ENCODE results near the gene XKR7. TPM values are rescaled to one million over a fixed set of nuclear protein-coding genes. Genes with fewer than 3 reads are reported as not detected.
A peak's percentile ranks its signal among the peaks of the same experiment; 100 is the strongest.

XKR7 gene
- total RNA-seq, 6 experiments from 2014 or later, result not detected

- no peaks in the 10 kb centered on the region for H3K9me3 ChIP-seq
- no peaks in the 10 kb centered on the region for H3K36me3 ChIP-seq
- H3K4me1 ChIP-seq, result no peaks in the 10 kb centered on the region
- H3K27me3 ChIP-seq, result no peaks in the 10 kb centered on the region
- H3K27ac ChIP-seq, result no peak overlapping the region
- ATAC-seq (no peak), DNase-seq (no peak)
- H3K4me3 ChIP-seq, result no peak overlapping the region
- WGBS (ENCODE audit: insufficient coverage, low coverage, low lambda C conversion rate, missing lambda C conversion rate), result 59% methylated on average over 6 of the region's 6 CpGs
- TF ChIP-seq POLR2A (IDR thresholded peaks at IDR 0.05), result no peak
- TF ChIP-seq, protein P1, sequence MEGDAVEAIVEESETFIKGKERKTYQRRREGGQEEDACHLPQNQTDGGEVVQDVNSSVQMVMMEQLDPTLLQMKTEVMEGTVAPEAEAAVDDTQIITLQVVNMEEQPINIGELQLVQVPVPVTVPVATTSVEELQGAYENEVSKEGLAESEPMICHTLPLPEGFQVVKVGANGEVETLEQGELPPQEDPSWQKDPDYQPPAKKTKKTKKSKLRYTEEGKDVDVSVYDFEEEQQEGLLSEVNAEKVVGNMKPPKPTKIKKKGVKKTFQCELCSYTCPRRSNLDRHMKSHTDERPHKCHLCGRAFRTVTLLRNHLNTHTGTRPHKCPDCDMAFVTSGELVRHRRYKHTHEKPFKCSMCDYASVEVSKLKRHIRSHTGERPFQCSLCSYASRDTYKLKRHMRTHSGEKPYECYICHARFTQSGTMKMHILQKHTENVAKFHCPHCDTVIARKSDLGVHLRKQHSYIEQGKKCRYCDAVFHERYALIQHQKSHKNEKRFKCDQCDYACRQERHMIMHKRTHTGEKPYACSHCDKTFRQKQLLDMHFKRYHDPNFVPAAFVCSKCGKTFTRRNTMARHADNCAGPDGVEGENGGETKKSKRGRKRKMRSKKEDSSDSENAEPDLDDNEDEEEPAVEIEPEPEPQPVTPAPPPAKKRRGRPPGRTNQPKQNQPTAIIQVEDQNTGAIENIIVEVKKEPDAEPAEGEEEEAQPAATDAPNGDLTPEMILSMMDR (IDR thresholded peaks at IDR 0.05), result no peak
- intact Hi-C loops (cut with DNase I), result no loop called here
Measured at GRCh38 chr20:31979713-31980426, 11.9 kb downstream of the XKR7 start.

- no peaks in the 10 kb centered on the region for H3K9me3 ChIP-seq
- no peak for ATAC-seq
- intact Hi-C loops (cut with DNase I), result no loop called here
- no peaks in the 10 kb centered on the region for H3K4me1 ChIP-seq
- TF ChIP-seq POLR2A (IDR thresholded peaks at IDR 0.05), result no peak
- TF ChIP-seq, protein P1 (IDR thresholded peaks at IDR 0.05), result no peak
- no peaks in the 10 kb centered on the region for H3K36me3 ChIP-seq
- no peak overlapping the region for H3K27ac ChIP-seq
- H3K27me3 ChIP-seq, result no peaks in the 10 kb centered on the region
- no peak for DNase-seq
- WGBS (ENCODE audit: insufficient coverage, low coverage, low lambda C conversion rate, missing lambda C conversion rate), result 56% methylated on average over 2 of the region's 2 CpGs
- no peak overlapping the region for H3K4me3 ChIP-seq
Measured at GRCh38 chr20:31981784-31982183, 13.8 kb downstream of the XKR7 start.

DNA sequence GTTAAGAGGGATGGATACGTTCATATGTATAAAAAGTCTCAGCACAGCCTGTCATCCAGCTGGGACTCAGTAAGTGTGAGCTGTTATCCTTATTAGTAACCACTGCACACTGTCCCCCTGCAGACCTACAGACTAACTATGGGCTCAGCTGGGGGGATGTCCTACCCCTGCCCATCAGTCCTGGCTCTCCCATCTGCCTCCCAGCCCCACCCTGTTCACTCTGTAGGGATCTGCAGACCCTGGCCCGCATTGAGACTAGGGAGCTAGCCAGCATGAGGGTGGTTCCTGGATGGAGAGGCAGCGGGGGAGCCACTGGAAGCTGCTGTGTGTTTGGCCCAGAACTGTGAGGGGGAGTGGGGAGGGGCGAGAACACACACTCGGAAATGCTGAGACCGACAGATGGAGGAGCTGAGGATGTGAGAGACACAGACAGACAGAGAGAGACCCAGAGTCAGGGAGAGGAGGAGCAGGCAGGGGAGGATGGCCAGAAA is 17.1 kb downstream of the XKR7 start:
- no peak for ATAC-seq
- Histone ChIP-seq H3K36me3 (no peaks in the 10 kb centered on the region), H3K4me3 (no peak overlapping the region), H3K9me3 (no peaks in the 10 kb centered on the region), H3K27me3 (no peaks in the 10 kb centered on the region), H3K27ac (no peak overlapping the region), H3K4me1 (no peaks in the 10 kb centered on the region)
- TF ChIP-seq, protein P1 (IDR thresholded peaks at IDR 0.05), result no peak
- TF ChIP-seq POLR2A (IDR thresholded peaks at IDR 0.05), result no peak
- no peak for DNase-seq
- intact Hi-C loops (cut with DNase I), result no loop called here
- 31% methylated on average over 5 of the region's 6 CpGs for WGBS (ENCODE audit: insufficient coverage, low coverage, low lambda C conversion rate, missing lambda C conversion rate)

DNA sequence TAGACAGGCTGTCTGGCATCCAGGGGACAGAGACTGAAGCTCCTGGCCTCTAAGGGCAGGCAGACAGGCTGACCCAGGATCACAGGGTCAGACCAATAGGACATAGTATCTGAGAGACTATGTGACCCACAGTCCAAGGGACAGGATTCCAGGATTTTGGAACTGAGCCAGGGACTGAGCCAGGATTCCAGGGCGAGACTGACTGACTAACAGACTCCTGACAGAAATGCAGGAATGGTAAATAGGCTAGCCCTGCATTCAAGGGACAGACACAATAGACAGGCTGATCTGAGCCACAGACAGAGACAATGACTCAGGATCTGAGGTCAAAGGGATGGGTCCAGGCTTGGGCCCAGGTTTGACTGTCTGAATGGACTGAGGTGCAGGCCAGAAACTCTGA is 19.8 kb downstream of the XKR7 start:
- Histone ChIP-seq H3K4me3 (no peak overlapping the region), H3K4me1 (no peaks in the 10 kb centered on the region), H3K27me3 (no peaks in the 10 kb centered on the region), H3K36me3 (no peaks in the 10 kb centered on the region), H3K9me3 (no peaks in the 10 kb centered on the region), H3K27ac (no peak overlapping the region)
- ATAC-seq, result peak; percentile 50 to 87 (median 72)
- TF ChIP-seq POLR2A (IDR thresholded peaks at IDR 0.05), result no peak
- TF ChIP-seq, protein P1 (IDR thresholded peaks at IDR 0.05), result no peak
- intact Hi-C loops (cut with DNase I), result no loop called here
- DNase-seq, result no peak
- WGBS (ENCODE audit: insufficient coverage, low coverage, low lambda C conversion rate, missing lambda C conversion rate), result 29% methylated on average over 1 of the region's 1 CpG

Data from right lobe of liver (tissue), 6 donors.